HG03196 (cell line): Measurements from ENCODE around the gene B4GALT2.

Experiments used
- ATAC-seq: cut with Tn5 transposase; IDR thresholded peaks from one replicate; pipeline ENCODE4 v1.9.1; 2021; ENCODE audit not compliant: unreplicated experiment

B4GALT2 gene

DNA sequence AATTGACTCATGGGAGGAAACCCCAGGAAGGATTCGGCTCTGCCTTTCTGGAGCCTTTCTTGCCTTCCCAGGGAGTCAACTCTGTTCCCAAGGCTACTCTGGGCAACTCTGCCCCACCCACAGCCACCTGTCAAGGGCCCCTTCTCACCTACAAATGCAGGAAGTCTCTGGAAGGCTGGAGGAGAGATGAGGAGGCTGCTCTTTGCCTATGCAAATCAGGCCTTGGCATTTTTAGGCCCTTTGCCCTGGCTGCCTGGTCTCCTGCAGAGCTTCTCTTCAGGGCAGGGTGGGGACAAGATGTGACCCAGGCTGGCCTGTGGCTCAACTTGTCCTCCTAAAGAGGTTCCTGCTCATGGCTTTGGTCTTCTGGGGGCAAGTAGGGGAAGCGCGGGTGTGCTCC lies 46.8 kb downstream of the B4GALT2 start:
- ATAC-seq: no peak

DNA sequence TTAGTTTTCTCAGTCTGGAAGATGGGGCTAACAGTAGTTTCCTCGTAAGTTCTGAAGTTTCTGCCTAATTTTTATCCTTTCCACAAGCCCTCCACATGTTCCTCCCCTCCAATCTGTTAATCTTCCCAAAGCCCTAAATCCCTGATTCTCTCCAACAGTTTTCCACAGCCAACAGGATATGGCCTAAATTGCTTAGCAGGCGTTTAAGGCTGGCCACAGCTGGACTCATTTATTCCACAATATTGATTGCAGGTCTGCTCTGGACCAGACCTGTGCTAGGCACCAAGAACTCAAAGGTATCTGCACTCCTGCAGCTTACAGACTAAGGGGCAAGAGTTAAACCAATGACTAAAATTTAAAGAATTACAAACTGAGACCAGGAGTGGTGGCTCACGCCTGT lies 48.3 kb downstream of the B4GALT2 start:
- ATAC-seq: no peak

DNA sequence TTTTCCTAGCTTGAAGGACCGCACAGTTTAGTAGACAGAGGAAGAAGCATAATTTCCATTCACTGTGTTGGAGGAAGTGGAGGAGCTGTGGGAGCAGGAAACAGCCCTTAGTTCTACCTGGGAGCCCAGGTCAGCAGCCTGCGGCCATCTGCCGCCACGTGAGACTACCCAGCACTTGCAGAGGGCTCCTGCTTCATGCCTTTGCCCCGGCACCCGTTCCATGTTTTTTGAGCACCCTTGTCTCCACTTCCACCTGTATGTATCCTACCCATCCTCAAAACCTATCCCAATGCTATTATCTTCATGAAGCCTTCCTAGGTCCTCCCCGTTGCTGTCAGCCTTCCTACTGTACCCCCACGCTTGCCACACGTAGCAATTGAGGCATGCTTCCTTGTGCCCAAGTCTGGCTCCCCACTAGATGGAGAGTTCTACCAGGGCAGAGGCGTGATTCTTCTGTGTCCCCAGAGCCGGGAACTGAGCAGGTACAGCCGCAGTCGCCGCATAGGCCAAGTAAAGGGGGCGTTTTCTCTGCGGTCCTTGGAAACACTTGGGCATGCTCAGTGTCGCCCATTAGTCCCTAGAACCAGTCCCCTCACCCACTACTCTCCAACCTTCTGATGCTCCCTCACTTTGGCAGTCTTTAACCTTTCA lies 50.4 kb downstream of the B4GALT2 start:
- ATAC-seq: peak; percentile 8

DNA sequence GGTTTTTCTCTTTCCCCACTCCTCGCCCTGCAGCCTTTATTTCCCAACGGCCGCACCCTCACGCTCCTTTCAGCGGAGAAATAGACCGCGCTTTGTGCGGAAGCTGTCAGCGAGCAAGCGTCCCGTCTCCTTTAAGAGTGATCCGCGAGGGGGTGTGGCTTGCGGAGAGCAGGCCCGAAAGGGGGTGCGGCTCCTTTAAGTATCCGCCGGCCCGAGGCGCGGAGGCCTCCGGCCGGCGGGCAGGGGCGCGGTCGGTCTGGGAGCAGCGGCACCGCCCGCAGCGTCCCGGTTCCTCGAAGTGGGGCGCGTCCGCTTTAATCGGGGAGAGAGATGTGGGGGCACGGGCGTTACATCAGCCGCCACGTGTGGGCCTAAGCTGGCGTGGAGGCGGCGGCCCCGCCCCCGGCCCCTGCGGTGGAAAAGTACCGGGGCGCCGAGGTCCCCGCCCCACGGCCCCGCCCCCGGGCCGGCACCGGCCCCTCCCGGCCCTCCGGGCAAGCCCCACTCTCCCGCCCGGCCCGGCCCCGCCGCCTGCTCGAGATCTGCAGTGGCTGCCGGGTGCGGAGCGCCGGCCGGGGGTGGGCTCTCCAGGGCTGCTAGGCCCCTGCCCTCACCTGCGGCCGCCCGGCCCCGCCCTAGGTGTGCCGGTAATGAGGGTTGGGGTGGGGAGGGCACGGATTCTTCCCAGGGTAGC lies 51.0 kb downstream of the B4GALT2 start:
- peak; percentile 73 for ATAC-seq

- peak; percentile 13 for ATAC-seq
These were observed 51.7 kb downstream of the B4GALT2 start for GRCh38 chr1:44030605-44031251.

- no peak for ATAC-seq
These were observed 52.5 kb downstream of the B4GALT2 start, which contains the start of gene SLC6A9 for GRCh38 chr1:44031252-44032169. Gene SLC6A9, minus strand, starts transcription at chr1:44031462. Its CDS starts 7,185 bp downstream, at chr1:44024277.

DNA sequence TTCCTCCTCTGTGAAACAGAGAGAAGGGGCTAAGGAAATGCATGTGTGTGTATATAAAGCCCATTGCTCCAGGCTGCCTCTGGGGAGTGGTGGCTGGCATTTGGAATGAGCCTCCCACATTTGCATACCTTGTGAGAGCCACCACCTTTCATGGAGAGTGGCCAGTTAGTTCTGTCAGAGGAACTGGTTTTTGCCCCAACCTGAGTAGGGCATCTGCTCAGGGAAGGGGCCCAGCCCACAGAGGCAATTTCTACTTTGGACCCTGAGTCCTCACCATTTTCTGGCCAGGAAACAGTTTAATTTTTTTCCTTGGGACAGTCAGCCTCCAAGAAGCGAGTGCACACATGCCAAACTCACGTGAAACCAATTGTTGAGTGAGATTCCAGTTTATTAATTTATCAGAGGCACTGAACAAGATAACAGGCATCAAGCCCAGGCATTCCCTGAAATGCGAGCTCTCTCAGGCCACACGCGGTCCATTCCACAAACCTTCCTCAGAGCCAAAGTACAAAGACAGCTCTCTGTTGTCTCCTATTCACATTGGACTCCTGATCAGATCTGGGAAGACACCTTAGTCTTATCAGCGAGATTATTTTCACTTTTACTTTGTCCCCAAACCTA lies 53.3 kb downstream of the B4GALT2 start:
- no peak for ATAC-seq

DNA sequence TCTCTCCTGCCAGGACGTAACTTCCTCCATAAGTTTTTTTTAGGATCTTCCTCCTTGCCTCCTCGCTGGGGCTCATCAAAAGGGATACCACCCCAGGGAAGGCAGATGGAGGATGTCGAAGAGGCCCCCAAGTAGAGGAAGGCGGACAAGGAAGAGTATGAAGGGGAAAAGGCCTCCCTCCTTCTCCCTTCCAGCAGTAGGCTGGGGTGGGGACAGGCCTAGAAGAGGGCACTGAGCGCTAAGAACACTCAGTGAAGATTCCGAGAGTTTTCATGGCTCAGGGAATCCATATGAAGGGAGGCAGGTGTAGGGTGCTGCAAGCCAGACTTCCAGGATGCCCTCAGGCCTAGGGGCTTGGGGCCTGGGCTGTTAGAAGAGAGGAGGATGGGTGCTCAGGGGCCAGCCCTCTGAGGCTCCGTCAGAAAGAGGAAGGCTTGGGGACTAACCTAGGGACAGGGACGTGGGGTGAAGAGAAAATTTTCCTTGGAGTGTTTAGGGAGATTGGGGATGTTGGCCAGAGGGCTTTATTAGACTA lies 54.1 kb downstream of the B4GALT2 start:
- ATAC-seq: no peak

DNA sequence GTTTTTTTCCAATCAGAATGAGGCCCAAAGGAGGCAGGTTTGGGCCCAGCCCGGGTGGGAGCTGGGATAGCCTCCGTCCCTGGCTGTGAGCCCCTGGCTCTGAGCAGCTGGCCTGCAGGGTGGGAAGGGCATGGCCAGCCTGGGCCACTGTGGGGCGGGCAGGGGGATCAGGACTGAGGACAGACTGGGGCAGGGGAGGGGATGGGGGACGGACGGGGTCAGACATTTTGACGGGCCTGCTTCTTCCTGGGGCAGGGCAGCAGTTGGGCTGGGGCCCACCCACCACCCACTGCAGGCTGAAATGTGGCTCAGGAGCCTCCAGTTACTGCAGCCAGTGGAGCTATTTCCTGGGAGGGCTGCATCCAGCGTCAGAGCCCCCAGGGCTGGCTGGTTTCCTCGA lies 54.7 kb downstream of the B4GALT2 start:
- no peak for ATAC-seq

DNA sequence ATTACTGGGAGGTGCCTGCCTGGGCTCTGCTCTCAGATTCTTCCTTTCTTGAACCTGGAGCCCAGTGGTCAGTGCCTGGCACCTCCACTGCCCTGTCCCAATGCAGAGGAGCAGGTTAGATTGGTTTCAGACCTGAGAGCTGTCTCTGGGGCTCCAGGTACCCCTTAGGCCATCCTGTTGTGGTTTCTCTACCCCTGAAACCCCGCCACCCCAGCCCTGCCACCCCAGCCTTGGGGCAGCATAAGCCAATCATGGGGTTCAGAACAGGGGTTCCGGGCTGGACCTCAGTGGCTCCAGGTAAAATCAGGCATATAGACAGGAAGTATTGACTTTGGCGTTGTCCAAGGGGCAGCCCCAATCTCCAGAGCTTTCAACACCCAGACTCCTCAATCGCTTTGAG lies 55.4 kb downstream of the B4GALT2 start:
- ATAC-seq: no peak

DNA sequence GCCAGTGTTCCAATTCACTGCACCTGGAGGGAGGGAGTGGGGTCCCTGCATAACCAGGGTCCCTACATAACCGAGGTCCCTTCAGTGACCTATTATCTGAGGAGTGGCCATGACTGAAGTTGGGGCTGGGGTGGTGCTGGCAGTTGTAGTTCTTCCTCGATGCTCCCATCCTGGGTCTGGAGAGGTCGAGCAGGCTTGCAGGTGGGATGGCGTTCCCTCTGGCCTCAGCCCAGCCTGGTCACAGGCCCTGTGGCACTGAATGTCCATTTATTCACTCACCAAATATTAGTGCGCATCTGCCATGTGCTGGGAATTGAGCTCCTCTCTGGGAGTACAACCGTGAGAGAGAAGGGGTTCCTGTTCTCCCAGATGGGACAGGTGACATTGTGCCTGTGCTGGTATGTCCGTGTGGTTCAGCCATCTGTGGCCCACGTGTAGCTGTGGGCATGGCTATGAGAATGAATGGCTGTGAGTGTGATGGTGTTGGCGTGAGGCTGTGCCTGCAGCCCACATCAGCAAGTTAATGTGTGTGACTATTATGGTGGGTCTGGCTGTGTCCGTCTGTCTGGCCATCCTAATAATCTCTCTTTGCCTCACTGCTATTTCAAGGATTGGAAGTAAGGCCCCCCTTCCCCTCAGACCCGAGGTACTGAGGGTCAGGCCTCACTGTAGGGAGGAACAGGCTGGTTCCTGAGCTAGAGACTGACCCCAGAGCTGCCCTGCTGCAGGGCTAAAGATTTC lies 56.1 kb downstream of the B4GALT2 start:
- no peak for ATAC-seq

GRCh38 chr1:44035726-44036408 lies 56.9 kb downstream of the B4GALT2 start:
- ATAC-seq: no peak

DNA sequence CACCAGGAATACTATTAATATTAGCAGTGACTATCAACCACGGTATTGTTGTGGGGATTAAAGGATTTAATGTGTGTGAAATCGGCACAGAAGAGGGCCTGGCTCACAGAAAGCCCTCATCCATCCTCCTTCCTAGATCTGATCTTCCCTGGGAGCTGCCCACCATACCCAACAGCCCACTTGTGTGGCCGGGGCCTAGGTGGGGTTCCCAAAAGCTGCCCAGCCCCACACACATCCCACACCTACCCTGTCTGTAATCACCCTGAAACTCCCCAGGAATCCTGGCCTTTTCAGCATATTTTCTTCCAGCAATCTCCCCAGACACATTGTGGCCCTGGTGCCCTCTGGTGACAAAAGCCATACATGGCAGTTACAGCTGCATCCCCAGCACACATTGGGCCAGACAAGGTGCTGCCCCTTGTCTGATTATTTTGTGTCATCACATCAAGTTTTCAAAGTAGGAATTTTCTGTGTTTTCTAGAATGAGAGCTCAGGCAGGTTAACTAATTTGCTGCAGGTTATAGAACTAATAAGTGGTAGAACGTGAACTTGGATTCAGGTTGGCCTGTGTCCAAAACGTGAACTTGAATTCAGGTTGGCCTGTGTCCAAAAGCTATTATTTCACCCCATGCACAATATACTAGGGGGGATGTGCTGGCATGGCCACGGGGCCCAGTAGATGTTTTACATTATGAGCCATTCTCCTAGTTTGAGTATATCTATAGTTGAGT lies 57.6 kb downstream of the B4GALT2 start:
- no peak for ATAC-seq

GRCh38 chr1:44037154-44037553 lies 58.1 kb downstream of the B4GALT2 start:
- no peak for ATAC-seq

- no peak for ATAC-seq
These were observed 60.1 kb downstream of the B4GALT2 start for GRCh38 chr1:44038876-44039657.

DNA sequence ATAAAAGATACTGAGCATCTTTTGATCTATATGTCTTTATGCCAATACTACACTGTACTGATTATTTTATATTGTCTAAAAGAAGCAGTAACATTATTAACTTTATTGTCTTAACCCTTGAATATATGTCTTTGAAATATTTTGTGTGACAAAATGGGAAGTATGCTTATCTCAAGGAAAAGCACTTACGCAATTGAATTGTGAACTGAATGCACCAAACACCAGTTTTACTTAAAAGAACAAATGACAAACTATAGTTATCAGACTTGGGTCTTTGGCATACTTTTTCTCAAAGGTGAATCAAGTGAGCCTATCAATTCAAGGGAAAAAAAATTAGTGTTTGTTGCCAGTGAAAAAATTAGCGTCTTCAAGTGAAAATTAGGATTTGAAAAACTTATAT lies 61.4 kb downstream of the B4GALT2 start:
- ATAC-seq: no peak
